Measurements from ENCODE around the gene UBQLN4. TPM values are rescaled to one million over a fixed set of nuclear protein-coding genes. Genes with fewer than 3 reads are reported as not detected.

Gene UBQLN4
- total RNA-seq, 1 experiment from 2014 or later, result 75.2 TPM

- H3K4me3 ChIP-seq (ENCODE audit: low read depth, low read length, poor library complexity, severe bottlenecking), result no peak overlapping the region
- no peaks in the 10 kb centered on the region for H3K27me3 ChIP-seq (replicated peaks; ENCODE audit: insufficient read depth, low read depth, low read length, poor library complexity)
- ChIA-PET CTCF (no interaction called here), POLR2A (ENCODE audit: low non-redundant PET) (no interaction called here)
- no TSS peak for BruUV-seq (replicated peaks)
- DNase-seq (ENCODE audit: low spot score), result no peak
- intact Hi-C loops (cut with micrococcal nuclease; ENCODE audit: unreplicated experiment), result loop anchor here (10.0 kb wide), 1 partner anchor 110 kb away; no protein-coding TSS in a partner anchor
- TF ChIP-seq EZH2 (IDR thresholded peaks at IDR 0.05; ENCODE audit: borderline replicate concordance, low read depth, low read length, poor library complexity, severe bottlenecking), result no peak
- TF ChIP-seq, protein P1, sequence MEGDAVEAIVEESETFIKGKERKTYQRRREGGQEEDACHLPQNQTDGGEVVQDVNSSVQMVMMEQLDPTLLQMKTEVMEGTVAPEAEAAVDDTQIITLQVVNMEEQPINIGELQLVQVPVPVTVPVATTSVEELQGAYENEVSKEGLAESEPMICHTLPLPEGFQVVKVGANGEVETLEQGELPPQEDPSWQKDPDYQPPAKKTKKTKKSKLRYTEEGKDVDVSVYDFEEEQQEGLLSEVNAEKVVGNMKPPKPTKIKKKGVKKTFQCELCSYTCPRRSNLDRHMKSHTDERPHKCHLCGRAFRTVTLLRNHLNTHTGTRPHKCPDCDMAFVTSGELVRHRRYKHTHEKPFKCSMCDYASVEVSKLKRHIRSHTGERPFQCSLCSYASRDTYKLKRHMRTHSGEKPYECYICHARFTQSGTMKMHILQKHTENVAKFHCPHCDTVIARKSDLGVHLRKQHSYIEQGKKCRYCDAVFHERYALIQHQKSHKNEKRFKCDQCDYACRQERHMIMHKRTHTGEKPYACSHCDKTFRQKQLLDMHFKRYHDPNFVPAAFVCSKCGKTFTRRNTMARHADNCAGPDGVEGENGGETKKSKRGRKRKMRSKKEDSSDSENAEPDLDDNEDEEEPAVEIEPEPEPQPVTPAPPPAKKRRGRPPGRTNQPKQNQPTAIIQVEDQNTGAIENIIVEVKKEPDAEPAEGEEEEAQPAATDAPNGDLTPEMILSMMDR (conservative IDR thresholded peaks at IDR 0.05; ENCODE audit: low read depth, low read length), result no peak
- H3K9me3 ChIP-seq (ENCODE audit: low read depth, low read length, poor library complexity, severe bottlenecking), result no peaks in the 10 kb centered on the region
- peaks cover 2% of the 10 kb centered on the region for H3K36me3 ChIP-seq (ENCODE audit: insufficient read depth, low read length, poor library complexity, severe bottlenecking)
- no peak overlapping the region for H3K27ac ChIP-seq (ENCODE audit: low read depth, low read length, poor library complexity, severe bottlenecking)
- H3K4me1 ChIP-seq (ENCODE audit: insufficient read depth, low read length, poor library complexity, severe bottlenecking), result peaks cover 2% of the 10 kb centered on the region
Measured at GRCh38 chr1:156024801-156025200, 28.8 kb downstream of the UBQLN4 start.

DNA sequence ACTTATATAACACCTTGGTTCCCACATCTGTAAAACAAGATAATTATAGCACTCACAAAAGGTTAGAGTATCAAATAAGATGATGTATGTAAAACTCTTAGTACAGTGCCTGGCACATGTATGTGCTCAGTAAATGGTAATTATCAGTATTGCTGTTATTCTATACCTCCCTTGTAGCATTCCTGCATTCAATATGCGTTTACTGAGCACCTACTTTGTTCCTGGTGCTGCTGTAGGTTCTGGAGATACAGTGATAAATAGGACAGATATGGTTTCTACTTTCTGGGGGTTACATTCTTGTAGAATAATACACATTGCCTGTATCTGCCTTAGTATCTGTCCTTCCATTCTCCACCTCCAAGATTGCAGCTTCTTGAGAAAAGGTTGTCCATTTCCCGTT lies 31.6 kb downstream of the UBQLN4 start:
- POLR2A ChIA-PET (ENCODE audit: low non-redundant PET), result no interaction called here
- TF ChIP-seq, protein P1 (conservative IDR thresholded peaks at IDR 0.05; ENCODE audit: low read depth, low read length), result no peak
- TF ChIP-seq EZH2 (IDR thresholded peaks at IDR 0.05; ENCODE audit: borderline replicate concordance, low read depth, low read length, poor library complexity, severe bottlenecking), result no peak
- Histone ChIP-seq H3K36me3 (ENCODE audit: insufficient read depth, low read length, poor library complexity, severe bottlenecking) (peaks cover 28% of the 10 kb centered on the region), H3K4me3 (ENCODE audit: low read depth, low read length, poor library complexity, severe bottlenecking) (no peak overlapping the region), H3K27ac (ENCODE audit: low read depth, low read length, poor library complexity, severe bottlenecking) (no peak overlapping the region), H3K27me3 (replicated peaks; ENCODE audit: insufficient read depth, low read depth, low read length, poor library complexity) (no peaks in the 10 kb centered on the region), H3K4me1 (ENCODE audit: insufficient read depth, low read length, poor library complexity, severe bottlenecking) (peaks cover 4% of the 10 kb centered on the region), H3K9me3 (ENCODE audit: low read depth, low read length, poor library complexity, severe bottlenecking) (no peaks in the 10 kb centered on the region)
- no peak for DNase-seq (ENCODE audit: low spot score)
- BruUV-seq (replicated peaks), result no TSS peak
- intact Hi-C loops (cut with micrococcal nuclease; ENCODE audit: unreplicated experiment), result loop anchor here (10.0 kb wide), 1 partner anchor 113 kb away; no protein-coding TSS in a partner anchor
- CTCF ChIA-PET, result no interaction called here

- intact Hi-C loops (cut with micrococcal nuclease; ENCODE audit: unreplicated experiment), result loop anchor here (10.0 kb wide), 1 partner anchor 114 kb away; no protein-coding TSS in a partner anchor
- BruUV-seq (replicated peaks), result no TSS peak
- TF ChIP-seq, protein P1 (conservative IDR thresholded peaks at IDR 0.05; ENCODE audit: low read depth, low read length), result no peak
- no peak for TF ChIP-seq EZH2 (IDR thresholded peaks at IDR 0.05; ENCODE audit: borderline replicate concordance, low read depth, low read length, poor library complexity, severe bottlenecking)
- H3K9me3 ChIP-seq (ENCODE audit: low read depth, low read length, poor library complexity, severe bottlenecking), result no peaks in the 10 kb centered on the region
- no peak for DNase-seq (ENCODE audit: low spot score)
- peak overlapping the region; percentile 55 for H3K27ac ChIP-seq (ENCODE audit: low read depth, low read length, poor library complexity, severe bottlenecking)
- ChIA-PET CTCF (no interaction called here), POLR2A (ENCODE audit: low non-redundant PET) (no interaction called here)
- H3K36me3 ChIP-seq (ENCODE audit: insufficient read depth, low read length, poor library complexity, severe bottlenecking), result peaks cover 35% of the 10 kb centered on the region
- no peaks in the 10 kb centered on the region for H3K27me3 ChIP-seq (replicated peaks; ENCODE audit: insufficient read depth, low read depth, low read length, poor library complexity)
- H3K4me1 ChIP-seq (ENCODE audit: insufficient read depth, low read length, poor library complexity, severe bottlenecking), result peaks cover 4% of the 10 kb centered on the region
- peak overlapping the region; percentile 62 for H3K4me3 ChIP-seq (ENCODE audit: low read depth, low read length, poor library complexity, severe bottlenecking)
Measured at GRCh38 chr1:156021093-156021428, 32.5 kb downstream of the UBQLN4 start.

All from A673 (cell line).